ENCODE measurements around the gene CNNM1. TPM values are rescaled to one million over a fixed set of nuclear protein-coding genes. Genes with fewer than 3 reads are reported as not detected.

CNNM1 gene
- total RNA-seq, 4 donors from 2014 or later: 0.88 to 1.7 (median 1.5) TPM; not detected in 1

DNA sequence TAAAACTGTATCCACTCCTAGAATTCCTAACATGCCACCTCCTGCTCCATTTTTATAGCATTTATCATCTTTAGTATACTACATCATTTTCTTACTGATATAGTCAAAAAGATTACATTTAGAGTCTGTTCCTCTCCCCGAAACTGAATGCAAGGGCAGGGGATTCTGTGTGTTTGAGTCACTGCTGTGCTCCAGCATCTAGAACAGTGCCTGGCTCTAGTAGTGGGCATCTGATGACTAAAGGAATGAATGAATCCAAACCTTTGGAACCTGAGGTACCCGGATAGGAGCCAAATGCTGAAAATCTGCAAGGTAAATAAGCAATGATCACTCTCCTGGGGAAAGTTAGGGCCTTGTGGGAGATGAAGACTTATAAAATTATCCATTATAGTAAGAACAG is 82.4 kb downstream of the CNNM1 start:
- no peak for DNase-seq
- H3K4me1 ChIP-seq: no peaks in the 10 kb centered on the region
- intact Hi-C loops (cut with DNase I; ENCODE audit: low total_unique reads): no loop called here
- H3K9me3 ChIP-seq: no peaks in the 10 kb centered on the region
- no peak overlapping the region for H3K4me3 ChIP-seq
- TF ChIP-seq POLR2A (IDR thresholded peaks at IDR 0.05): no peak
- no peak for TF ChIP-seq CTCF (IDR thresholded peaks at IDR 0.05)
- H3K36me3 ChIP-seq: no peaks in the 10 kb centered on the region
- H3K27me3 ChIP-seq: no peaks in the 10 kb centered on the region
- no peak overlapping the region for H3K27ac ChIP-seq

DNA sequence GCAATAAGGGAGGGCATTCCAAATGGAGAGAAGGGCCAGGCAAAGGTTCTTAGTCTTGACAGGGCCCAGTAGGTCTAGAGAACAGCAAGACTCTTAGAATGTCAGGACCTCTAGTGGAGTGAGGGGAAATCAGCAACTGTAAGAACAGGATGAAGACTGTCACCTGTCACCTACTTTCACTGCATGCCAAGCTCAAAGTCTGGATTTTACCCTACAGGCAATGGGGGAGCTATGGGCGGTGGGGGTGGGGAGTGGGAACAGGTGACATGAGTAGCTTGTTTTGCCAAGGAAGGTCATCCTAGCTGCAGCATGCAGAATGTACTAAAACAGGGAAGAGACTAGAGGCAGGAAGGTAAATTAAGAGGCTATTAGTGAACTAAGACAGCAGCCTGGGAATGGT is 82.9 kb downstream of the CNNM1 start:
- no peak for DNase-seq
- H3K9me3 ChIP-seq: no peaks in the 10 kb centered on the region
- no peaks in the 10 kb centered on the region for H3K4me1 ChIP-seq
- no peak overlapping the region for H3K4me3 ChIP-seq
- no peak overlapping the region for H3K27ac ChIP-seq
- H3K36me3 ChIP-seq: no peaks in the 10 kb centered on the region
- no peaks in the 10 kb centered on the region for H3K27me3 ChIP-seq
- intact Hi-C loops (cut with DNase I; ENCODE audit: low total_unique reads): no loop called here
- TF ChIP-seq POLR2A (IDR thresholded peaks at IDR 0.05): no peak
- TF ChIP-seq CTCF (IDR thresholded peaks at IDR 0.05): no peak

DNA sequence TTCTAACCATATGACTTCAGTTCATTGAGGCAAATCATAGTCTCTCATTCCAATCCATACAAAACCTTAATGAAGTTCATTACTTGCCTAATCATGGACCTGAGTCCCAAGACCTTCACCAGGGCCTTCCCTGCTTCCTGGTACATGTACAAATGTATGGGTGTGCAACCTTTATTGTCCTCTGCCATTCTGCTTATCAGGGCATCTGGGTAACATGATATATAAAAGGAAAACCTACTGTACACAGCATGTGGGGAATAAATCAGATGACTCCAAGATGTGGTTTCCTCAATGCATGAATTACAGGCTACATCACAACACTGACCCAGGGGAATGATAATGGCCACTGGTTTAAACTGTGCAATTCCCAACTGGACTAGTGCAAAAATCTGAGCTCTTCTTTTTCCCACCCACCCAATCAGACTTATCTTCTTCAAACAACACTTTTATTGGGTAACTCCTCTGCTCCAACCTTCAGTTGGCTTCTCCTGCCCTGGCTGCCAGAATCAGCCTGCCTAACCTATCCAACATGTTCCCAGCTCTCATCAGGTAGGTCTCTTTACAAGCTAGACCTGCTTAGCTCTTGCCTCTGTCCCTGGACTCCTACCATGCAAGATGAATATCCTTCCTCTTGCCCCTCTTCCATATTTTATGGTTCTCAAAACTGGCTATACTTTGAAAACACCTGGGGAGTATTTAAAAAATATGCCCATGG is 89.9 kb downstream of the CNNM1 start:
- Histone ChIP-seq H3K27me3 (no peaks in the 10 kb centered on the region), H3K4me3 (no peak overlapping the region), H3K4me1 (no peaks in the 10 kb centered on the region), H3K9me3 (no peaks in the 10 kb centered on the region), H3K27ac (no peak overlapping the region), H3K36me3 (no peaks in the 10 kb centered on the region)
- TF ChIP-seq POLR2A (IDR thresholded peaks at IDR 0.05) (no peak), CTCF (IDR thresholded peaks at IDR 0.05) (no peak)
- DNase-seq: no peak
- intact Hi-C loops (cut with DNase I; ENCODE audit: low total_unique reads): no loop called here

DNA sequence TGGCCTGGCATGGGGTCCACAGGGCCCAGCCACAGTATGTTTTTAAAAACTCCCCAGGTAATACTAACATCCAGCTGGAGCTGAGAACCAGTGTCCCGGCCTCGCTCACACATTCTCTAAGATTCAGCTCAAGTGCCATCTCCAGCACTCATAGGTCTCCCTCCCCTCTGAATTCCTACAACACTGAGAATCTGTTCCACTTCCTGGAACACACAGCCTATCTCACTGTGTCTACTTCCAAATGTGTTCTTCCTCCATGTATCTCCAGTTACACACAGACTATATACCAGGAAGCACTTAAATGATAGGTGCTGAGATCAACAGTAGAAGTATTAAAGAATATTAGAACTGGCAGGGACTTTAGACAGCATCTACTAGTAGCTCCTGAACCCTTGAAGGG is 90.5 kb downstream of the CNNM1 start:
- H3K4me3 ChIP-seq: no peak overlapping the region
- no peak for DNase-seq
- H3K9me3 ChIP-seq: no peaks in the 10 kb centered on the region
- H3K27ac ChIP-seq: no peak overlapping the region
- TF ChIP-seq POLR2A (IDR thresholded peaks at IDR 0.05) (no peak), CTCF (IDR thresholded peaks at IDR 0.05) (no peak)
- no peaks in the 10 kb centered on the region for H3K36me3 ChIP-seq
- H3K4me1 ChIP-seq: no peaks in the 10 kb centered on the region
- intact Hi-C loops (cut with DNase I; ENCODE audit: low total_unique reads): no loop called here
- no peaks in the 10 kb centered on the region for H3K27me3 ChIP-seq

GRCh38 chr10:99421233-99421739 is 92.1 kb downstream of the CNNM1 start:
- Histone ChIP-seq H3K4me1 (no peaks in the 10 kb centered on the region), H3K9me3 (no peaks in the 10 kb centered on the region), H3K4me3 (no peak overlapping the region), H3K27me3 (no peaks in the 10 kb centered on the region), H3K36me3 (no peaks in the 10 kb centered on the region), H3K27ac (no peak overlapping the region)
- TF ChIP-seq CTCF (IDR thresholded peaks at IDR 0.05) (no peak), POLR2A (IDR thresholded peaks at IDR 0.05) (no peak)
- intact Hi-C loops (cut with DNase I; ENCODE audit: low total_unique reads): no loop called here
- DNase-seq: no peak

All from uterus (tissue), 4 donors.